Activated T-helper 2 cell treated with anti-CD3 and anti-CD28 coated beads, Interferon-gamma antibody, Interleukin-2, Interleukin-4, amounts not matched to agents 10 μg/mL and 5 μg/mL and 100 μg/mL, durations not matched to agents 14 hours and 24 hours and 36 hours (primary cell): ENCODE data around the gene HTATSF1. TPM values are rescaled to one million over a fixed set of nuclear protein-coding genes. Genes with fewer than 3 reads are reported as not detected.

ENCODE experiments used
- total RNA-seq: library from RNA; stranded (reverse); gene quantifications from 2 replicates; pipeline ENCODE4 v1.2.3, GENCODE V29; 2022

HTATSF1 gene
- total RNA-seq, 1 donor from 2014 or later: 47.3 TPM

Other genes with a start within 250 kb of the HTATSF1 start
- gene MAP7D3, start 246.2 kb upstream of the HTATSF1 start, total RNA-seq: 28.1 and 28.6 TPM in 2 replicates
- not detected in 2 replicates for gene ADGRG4, start 196.6 kb upstream of the HTATSF1 start, total RNA-seq
- not detected in 2 replicates for gene BRS3, start 9.6 kb upstream of the HTATSF1 start, total RNA-seq
- gene VGLL1, start 34.6 kb downstream of the HTATSF1 start, total RNA-seq: not detected in 2 replicates
- gene CD40LG, start 150.6 kb downstream of the HTATSF1 start, total RNA-seq: 123 and 127 TPM in 2 replicates